HT1080 (cell line): ENCODE data around the gene MAPK8IP3. TPM values are rescaled to one million over a fixed set of nuclear protein-coding genes. Genes with fewer than 3 reads are reported as not detected.
A peak's percentile ranks its signal among the peaks of the same experiment; 100 is the strongest.

ENCODE experiments used
- DNase-seq: peaks from one replicate; pipeline ENCODE4 v3.0.0-alpha.2; 2015; ENCODE audit warnings: low read depth
- total RNA-seq: library from RNA; depleted of rRNA; stranded (reverse); fragments of >200 nt; shearing (Covaris generic); gene quantifications from 2 replicates; pipeline ENCODE4 v1.2.3, GENCODE V29; 2014

Gene MAPK8IP3
- total RNA-seq, 1 experiment from 2014 or later: 27.4 TPM

- peak; percentile 73 for DNase-seq
Observed at GRCh38 chr16:1772908-1773702, 67.1 kb downstream of the MAPK8IP3 start, which contains the start of gene MRPS34. MRPS34 (minus strand) TSS chr16:1773134; CDS start chr16:1773119, 15 bp downstream.

GRCh38 chr16:1773703-1774447 lies 67.9 kb downstream of the MAPK8IP3 start:
- DNase-seq: no peak

DNA sequence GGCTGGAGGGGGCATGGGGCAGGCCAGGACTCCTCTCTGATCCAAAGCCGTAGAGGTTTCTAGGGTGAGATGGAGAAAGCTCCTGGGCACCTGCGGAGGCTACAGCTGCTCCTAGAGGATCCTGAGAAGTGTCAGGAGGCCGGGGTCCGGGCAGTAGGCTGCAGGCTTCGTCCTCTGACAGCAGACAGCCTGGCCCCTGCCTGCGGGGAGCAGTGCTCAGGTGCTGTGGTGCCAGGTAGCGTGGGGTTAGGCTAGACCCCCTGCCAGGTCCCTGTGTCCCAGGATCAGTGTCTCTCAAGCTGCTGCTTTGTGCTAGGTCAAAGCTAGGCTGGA lies 68.4 kb downstream of the MAPK8IP3 start:
- DNase-seq: no peak

GRCh38 chr16:1775006-1775845 lies 69.2 kb downstream of the MAPK8IP3 start:
- no peak for DNase-seq

- no peak for DNase-seq
Observed at GRCh38 chr16:1775846-1776671, 70.1 kb downstream of the MAPK8IP3 start.

DNA sequence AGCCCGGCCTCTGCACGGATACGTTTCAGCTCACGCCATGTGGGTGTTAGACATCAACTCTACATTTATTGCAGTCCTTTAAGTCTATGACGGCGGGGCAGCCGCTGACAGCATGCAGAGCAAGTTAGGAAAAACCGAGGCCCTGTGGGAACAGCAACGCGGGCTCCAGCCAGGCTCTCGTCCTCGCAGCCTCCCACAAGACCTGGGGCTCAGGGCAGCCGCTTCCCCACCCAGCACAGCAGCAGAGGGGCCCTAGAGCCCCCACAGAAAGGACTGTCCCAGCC lies 70.6 kb downstream of the MAPK8IP3 start:
- DNase-seq: no peak

DNA sequence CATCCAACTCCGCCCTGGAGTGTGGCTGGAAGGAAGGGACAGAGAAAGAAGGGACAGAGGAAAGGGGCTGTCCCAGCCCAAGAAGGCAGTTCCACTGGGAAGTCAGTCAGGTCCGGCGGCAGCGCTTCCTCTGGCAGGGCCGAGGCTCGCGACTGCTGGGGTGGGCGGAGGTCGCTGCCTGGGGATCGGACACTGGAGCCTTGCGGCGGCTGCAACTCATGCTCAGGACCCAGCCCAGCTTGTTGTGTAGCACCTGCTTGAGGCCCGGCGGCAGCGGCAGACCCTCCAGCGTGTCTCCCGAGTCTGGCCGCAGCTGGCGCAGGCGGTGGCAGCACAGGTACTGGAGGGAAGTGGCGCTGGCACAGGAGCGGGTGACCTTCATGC lies 71.0 kb downstream of the MAPK8IP3 start:
- DNase-seq: no peak

DNA sequence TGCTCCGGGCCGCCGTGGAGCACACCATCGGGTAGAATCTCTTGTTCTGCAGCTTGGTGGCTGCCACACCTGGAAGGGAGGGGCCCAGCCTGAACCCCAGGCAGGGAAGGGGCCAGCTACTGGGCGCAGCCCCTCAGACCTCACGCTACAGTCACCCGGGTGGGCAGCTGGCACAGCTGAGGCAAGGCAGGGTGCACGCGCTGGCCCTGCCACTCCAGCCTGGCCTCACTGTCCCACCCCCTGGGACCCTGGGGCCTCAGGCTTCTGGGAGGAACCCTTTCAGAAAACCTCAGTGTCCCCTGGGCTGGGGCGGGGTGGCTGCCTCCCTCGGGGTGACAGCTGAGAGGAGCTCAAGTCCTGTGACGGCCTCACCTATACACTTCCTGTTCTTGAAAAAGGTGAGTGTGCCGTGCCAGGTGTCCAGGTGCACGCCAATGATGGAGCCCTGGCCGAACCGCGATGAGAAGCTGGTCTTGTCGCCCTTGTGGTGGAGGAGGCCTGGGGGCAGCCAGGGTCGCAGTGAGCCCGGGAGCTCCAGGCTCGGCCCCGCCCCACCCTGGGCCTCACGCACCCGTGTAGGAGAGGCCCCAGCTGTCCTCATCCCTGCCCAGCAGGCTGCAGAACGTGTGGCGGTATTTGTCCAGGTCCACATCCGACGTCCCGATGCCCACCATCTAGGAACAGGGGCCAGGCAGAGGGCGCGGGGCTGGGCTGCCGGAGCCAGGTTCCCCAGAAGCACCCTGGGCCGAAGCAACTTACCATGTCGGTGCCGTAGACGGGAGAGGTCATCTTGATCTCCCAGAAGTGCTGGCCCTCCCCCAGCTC lies 71.6 kb downstream of the MAPK8IP3 start:
- no peak for DNase-seq

- no peak for DNase-seq
Observed at GRCh38 chr16:1778200-1779179, 72.5 kb downstream of the MAPK8IP3 start.

GRCh38 chr16:1779234-1779701 lies 73.3 kb downstream of the MAPK8IP3 start:
- no peak for DNase-seq

DNA sequence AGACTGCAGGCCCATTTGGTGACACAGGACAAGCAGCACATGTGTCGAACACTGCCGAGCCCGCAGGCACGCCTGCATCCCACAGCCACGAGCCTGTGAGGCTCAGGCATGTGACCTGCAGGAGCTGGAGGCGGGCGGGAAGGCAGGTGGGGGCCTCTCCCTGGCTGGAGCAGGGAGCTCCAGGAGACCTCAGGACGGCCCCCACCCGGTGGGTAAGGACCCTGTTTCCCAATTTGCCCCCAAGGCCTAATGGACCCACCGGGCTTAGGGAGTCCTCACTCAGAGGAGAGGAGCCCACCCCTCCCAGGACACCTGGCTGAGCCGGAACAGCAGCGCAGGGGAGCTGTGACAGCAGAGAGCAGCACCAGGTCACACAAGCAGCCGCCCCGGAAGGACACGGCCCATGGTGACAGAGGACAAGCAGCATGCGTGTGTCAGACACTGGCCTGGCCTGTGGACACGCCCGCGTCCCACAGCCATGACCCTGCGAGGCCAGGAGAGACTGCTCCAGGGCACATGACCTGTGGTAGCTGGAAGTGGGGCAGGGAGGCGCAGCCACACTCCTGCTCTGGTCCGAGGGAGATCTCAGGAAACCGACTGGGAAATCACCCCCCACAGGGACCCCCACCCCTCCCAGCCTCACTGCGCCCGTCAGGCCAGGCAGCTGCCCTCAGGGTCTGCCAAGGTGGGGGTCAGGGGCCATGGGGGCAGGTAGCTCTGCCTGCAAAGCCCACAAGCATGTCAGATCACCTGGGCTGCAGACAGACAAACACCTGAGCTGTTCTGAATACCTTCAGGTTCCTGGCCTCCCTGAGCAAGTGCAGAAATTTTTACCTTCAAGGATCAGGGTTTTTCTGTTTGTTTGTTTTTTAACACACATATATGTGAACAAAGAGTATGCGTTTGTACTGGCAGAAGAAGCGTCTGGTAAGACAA lies 74.0 kb downstream of the MAPK8IP3 start:
- no peak for DNase-seq

- no peak for DNase-seq
Observed at GRCh38 chr16:1780677-1781072, 74.7 kb downstream of the MAPK8IP3 start.

GRCh38 chr16:1781254-1781653 lies 75.3 kb downstream of the MAPK8IP3 start:
- DNase-seq: no peak

DNA sequence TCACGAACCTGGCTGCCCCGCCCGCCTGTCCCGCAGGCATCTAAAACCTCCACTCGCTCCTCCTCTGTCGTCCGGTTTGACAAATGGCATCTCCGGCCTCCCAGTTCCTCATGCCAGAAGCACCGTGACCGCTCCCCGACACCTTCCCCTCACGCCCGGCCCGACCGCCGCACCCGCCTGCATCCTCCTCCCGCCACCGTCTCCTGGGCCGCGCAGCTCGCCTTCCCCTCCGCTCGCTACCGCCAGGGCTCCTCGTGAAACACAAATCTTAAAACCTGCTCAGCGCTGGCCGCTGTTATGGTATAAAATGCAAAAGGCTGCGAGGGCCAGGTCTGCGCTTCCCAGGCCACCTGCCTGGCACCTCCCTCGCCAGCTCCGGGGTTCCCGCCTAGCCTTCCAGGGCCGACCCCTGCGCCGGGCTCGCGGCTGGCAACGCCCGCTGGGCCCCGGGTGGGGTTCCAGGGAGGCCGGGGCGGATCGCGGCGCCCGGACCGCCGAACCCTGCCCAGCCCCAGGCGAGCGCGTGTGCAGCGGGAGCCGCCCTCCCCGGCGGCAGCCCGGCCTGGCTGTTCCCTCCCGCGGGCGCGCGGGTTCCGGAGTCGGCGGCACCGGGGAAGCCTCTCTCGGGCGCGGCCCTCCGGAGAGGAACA lies 75.9 kb downstream of the MAPK8IP3 start:
- no peak for DNase-seq

GRCh38 chr16:1782408-1783264 lies 76.6 kb downstream of the MAPK8IP3 start, which contains the start of the genes NUBP2 and SPSB3:
NUBP2 (plus strand) TSS chr16:1782960; CDS start chr16:1783021, 61 bp downstream.
SPSB3 (minus strand) TSS chr16:1782571; CDS start chr16:1781483, 1,088 bp downstream.
- peak; percentile 100 for DNase-seq
